ENCODE data around the gene LAMTOR1.
A peak's percentile ranks its signal among the peaks of the same experiment; 100 is the strongest.

Gene LAMTOR1

DNA sequence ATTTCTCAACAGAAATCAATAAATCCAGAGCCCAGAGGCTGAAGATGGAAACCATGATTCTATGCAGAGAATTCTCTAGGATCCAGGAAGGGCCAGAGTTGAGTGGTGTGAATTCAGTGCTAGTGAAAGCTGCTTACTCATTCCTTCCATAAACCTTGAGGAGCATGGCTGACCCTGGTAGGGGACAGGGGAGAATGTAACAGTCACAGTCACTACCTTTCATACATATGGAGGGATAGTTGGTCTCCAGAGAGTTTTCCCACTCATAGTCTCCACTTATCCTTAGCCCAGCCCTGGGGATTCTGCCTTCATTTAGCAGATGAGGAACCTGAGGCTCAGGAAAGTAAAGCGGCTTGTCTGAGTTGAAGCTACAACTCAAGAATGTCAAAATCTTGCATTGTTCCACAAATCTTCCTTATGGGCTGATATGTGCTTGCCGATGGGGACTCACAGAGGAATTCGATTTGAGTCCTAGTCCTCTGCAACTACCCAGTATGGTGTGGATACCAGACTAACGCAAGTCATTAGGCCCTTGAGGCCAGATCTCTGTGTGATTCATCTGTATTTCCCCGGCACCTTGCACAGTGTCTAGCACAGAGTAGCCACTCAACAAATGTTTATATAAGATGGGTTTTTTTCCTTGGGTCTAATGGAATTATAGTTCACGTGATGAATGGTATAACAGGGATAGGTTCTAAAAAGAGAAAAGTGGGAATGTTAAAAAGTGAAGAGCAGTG is 13.1 kb upstream of the LAMTOR1 start:
- DNase-seq, result no peak

- no peak for DNase-seq
Observed at GRCh38 chr11:72114570-72114969, 11.5 kb upstream of the LAMTOR1 start.

- DNase-seq, result no peak
Observed at GRCh38 chr11:72112978-72113808, 10.1 kb upstream of the LAMTOR1 start.

- peak; percentile 99 for DNase-seq
Observed at GRCh38 chr11:72112143-72112977, 9.3 kb upstream of the LAMTOR1 start, which contains the start of gene ANAPC15. Gene ANAPC15 (minus strand): TSS chr11:72112695. CDS start chr11:72111276, 1,419 bp downstream.

DNA sequence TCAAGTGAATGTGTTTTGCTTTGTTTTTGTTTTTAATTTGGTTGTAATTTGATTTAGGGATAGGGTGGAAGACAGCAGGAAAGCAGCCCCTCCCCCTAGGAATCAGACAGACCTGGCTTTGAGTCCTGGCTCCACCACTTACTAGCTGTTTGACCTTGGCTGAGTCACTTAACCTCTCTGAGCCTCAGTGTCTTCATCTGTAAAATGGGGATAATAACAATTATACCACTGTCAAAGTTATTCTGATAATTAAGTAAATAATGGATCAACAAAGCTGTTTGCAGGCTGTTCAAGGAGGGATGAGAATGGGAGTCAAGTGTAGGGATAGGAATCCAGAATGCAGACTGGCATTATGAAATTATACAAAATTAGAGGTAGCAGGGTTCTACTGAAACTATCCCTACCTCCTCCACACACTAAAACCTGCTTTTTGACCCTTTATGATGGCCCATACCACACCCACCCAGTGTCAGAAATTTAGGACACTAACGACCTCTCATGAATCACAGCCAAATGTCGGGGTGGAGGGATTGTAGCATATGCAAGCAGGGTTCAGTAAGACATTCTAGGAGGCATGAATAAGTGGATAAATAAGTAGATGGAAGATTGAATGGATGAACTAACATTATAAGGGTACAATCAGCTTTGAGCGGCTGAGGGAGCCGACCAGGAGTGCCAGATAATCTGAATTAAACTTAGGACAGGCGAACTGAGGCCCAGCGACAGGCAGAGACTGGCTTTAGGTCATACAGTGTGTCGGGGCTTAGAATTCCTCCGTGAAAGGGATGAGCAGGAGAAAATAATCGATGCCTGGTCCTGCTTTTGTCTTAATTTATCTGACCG is 8.4 kb upstream of the LAMTOR1 start:
- no peak for DNase-seq

DNA sequence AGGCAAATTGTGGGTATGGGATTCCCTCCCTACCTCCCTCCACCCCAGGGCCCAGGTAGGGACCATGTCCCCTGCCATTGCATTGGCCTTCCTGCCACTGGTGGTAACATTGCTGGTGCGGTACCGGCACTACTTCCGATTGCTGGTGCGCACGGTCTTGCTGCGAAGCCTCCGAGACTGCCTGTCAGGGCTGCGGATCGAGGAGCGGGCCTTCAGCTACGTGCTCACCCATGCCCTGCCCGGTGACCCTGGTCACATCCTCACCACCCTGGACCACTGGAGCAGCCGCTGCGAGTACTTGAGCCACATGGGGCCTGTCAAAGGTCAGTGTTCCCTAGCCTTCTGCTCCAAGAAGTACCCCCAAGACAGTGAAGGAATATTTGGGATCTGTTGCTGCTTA is 2.8 kb upstream of the LAMTOR1 start, which contains the start of gene TOMT:
TOMT (plus strand) TSS at position 37 of the 400 bp plus-strand sequence; CDS start at position 65, 28 bp downstream.
- DNase-seq, result no peak

- DNase-seq, result no peak
Observed at GRCh38 chr11:72103754-72104167, 664 bp upstream of the LAMTOR1 start.

DNA sequence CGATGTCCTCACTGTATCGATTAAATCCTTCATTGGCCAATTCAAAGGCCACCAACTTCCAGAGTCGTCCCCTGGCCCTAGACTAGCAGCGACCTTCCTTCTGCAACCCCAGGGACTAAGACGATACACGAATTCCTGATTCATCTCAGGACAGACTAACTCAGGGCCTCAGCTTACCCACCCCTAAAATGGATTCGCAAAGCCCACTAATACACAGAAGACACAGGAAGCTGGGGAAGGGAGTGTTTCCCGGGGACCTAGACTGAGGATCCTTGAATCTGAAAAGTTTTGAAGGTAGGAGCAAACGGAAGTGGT is 509 bp downstream of the LAMTOR1 start:
- DNase-seq, result no peak

GRCh38 chr11:72102162-72102561 is 935 bp downstream of the LAMTOR1 start:
- no peak for DNase-seq

DNA sequence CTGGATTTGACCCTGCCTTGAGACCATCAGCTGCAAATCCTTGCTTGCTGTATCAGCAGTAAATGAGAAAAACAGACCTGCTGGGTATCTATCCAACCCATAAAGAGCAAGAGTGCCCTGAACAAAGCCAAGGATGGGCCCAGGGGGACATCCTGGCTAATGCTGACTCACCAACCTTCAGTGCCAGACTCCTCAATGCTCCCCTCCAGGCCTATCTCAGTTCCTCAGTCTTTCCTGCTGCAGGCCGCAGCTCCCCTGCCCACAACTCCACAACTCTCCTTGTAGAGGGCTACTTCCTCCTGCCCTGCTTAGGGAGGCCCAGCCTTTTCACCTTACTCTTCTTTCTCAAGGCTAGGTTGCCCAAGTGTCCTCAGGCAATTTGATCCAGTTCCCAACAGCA is 2.6 kb downstream of the LAMTOR1 start:
- DNase-seq, result no peak

- no peak for DNase-seq
Observed at GRCh38 chr11:72100009-72100408, 3.1 kb downstream of the LAMTOR1 start.

- DNase-seq, result no peak
Observed at GRCh38 chr11:72098741-72099140, 4.4 kb downstream of the LAMTOR1 start.

GRCh38 chr11:72091292-72091691 is 11.8 kb downstream of the LAMTOR1 start:
- DNase-seq, result peak; percentile 50

- no peak for DNase-seq
Observed at GRCh38 chr11:72088076-72088808, 14.9 kb downstream of the LAMTOR1 start.

DNA sequence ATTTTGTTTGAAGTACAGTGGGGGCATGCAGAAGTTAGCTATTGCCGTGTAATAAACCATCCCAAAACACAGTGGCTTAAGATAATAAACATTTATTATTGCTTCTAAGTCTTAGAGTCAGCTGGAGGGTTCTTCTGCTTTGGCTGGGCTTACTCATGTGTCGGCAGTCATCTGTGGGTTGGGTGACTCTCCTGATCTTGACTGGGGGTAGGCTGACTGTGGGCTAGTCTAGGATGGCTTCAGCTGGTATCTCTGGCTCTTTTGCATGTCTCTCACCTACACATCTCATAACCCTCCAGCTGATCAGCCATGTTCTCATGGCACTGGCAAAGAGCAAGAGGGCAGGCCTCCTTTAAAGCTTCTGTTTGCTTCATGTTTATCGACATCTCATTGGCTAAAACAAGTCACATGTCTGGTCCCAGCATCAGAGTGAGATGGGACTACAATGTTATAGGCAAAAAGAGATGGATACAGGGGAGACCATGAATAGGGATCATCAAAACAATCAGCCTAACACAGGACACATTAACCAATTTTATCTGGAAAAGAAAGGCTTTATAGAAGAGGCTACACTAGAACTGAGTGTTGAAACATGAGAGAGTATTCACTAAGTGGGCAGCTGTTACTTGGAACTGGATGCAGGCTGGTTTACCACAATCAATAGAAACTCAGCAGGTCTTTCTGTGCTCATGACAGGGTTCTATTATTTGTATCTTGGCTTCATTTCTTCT is 17.3 kb downstream of the LAMTOR1 start:
- DNase-seq, result peak; percentile 94

GRCh38 chr11:72084965-72085364 is 18.1 kb downstream of the LAMTOR1 start:
- no peak for DNase-seq

GRCh38 chr11:72084076-72084475 is 19.0 kb downstream of the LAMTOR1 start:
- no peak for DNase-seq

GRCh38 chr11:72083414-72083813 is 19.7 kb downstream of the LAMTOR1 start:
- no peak for DNase-seq

- peak; percentile 13 for DNase-seq
Observed at GRCh38 chr11:72081821-72082453, 21.2 kb downstream of the LAMTOR1 start.

DNA sequence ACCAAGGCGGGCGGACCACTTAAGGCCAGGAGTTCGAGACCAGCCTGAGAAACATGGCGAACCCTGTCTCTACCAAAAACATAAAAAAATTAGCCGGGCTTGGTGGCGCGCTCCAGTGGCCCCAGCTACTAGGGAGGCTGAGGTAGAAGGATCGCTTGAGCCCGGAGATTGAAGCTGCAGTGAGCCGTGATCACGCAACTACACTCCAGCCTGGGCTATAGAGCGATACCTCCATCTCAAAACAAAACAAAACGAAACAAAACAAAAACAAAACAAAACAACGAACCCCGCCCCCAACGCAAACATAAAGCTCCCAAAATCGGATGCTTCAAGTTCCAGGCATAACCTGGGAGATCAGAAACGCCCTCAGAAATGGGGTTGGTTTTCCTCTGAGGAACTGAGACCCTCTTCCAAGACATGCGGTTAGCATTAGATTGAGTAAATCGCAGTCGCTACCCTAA is 21.9 kb downstream of the LAMTOR1 start:
- DNase-seq, result no peak

All from NCI-H345 (cell line).